ENCODE results near the gene IQSEC1. TPM values are rescaled to one million over a fixed set of nuclear protein-coding genes. Genes with fewer than 3 reads are reported as not detected.

Gene IQSEC1
- total and polyA plus RNA-seq, 9 of the 15 experiments (the other 6 are each of a cell fraction or from before 2014, with no cell fraction given): 0.56 to 39.0 (median 6.8) TPM

DNA sequence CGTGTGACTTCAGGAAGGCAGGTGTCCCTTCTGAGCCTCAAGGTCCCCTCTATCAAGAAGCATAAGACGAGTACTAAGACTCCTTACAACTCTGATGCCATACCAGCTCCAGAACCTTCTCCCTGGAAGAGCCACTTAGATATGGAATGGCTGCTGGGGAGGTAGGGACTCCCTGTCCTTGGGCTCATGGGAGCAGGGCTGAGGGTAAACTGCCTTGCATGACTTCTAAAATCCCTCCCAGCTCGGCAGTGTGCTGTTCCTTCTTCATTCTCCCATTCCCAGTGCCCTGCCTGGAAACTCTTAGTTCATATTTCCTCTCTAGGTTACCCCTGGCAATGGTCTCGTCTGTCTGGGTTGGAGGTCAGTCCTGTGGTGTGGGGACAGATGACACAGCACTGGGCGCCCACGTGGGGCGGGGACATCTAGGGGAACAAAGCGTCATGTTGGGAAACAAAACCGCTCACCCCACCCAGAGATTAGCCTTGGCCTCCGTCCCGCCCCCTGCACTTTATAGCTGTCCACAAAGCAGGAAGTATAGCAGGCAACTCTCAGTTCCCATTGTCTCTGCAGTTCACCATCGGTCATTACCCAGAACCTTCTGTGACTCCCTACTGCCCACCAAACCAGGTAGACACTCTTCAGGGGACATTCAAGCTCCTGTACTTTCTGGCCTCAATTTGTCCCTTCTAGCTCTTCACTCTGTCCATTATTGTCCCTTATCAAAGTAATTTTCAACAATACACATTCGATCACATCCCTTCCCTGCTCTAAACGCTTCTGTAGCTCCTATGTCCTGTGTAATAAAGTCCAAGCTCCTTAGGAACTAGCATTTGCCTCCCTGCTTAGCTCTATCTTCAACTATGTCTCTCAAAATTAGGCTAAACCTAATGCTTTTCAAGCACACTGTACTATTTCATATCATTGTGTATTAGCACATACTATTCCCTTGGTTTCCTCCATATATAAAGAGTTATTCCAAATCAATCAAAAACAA is 73.8 kb downstream of the IQSEC1 start (continued):
- no peak for TF ChIP-seq HMGN3 (IDR thresholded peaks at IDR 0.05; ENCODE audit: borderline replicate concordance, extremely low read depth, insufficient read length, low read depth, low read length)
- TF ChIP-seq HOXB6 (CRISPR knock-in tag; IDR thresholded peaks at IDR 0.05; ENCODE audit: borderline replicate concordance): 0 out of 2 replicates have a peak, but pooled peaks have one; percentile 63
- TF ChIP-seq CHD1 (IDR thresholded peaks at IDR 0.05; ENCODE audit: low read length): no peak
- no peak for TF ChIP-seq RAD21 (CRISPR knock-in tag; conservative IDR thresholded peaks at IDR 0.05 in 1 of 2, IDR thresholded peaks at IDR 0.05 in 1 of 2)
- TF ChIP-seq NEUROD1 (IDR thresholded peaks at IDR 0.05; ENCODE audit: borderline replicate concordance, low read depth, low read length, partially characterized antibody): peak; percentile 65
- TF ChIP-seq, protein P1, sequence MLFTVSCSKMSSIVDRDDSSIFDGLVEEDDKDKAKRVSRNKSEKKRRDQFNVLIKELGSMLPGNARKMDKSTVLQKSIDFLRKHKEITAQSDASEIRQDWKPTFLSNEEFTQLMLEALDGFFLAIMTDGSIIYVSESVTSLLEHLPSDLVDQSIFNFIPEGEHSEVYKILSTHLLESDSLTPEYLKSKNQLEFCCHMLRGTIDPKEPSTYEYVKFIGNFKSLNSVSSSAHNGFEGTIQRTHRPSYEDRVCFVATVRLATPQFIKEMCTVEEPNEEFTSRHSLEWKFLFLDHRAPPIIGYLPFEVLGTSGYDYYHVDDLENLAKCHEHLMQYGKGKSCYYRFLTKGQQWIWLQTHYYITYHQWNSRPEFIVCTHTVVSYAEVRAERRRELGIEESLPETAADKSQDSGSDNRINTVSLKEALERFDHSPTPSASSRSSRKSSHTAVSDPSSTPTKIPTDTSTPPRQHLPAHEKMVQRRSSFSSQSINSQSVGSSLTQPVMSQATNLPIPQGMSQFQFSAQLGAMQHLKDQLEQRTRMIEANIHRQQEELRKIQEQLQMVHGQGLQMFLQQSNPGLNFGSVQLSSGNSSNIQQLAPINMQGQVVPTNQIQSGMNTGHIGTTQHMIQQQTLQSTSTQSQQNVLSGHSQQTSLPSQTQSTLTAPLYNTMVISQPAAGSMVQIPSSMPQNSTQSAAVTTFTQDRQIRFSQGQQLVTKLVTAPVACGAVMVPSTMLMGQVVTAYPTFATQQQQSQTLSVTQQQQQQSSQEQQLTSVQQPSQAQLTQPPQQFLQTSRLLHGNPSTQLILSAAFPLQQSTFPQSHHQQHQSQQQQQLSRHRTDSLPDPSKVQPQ (CRISPR knock-in tag; IDR thresholded peaks at IDR 0.05; ENCODE audit: borderline replicate concordance): no peak
- peak; percentile 84 for TF ChIP-seq ASH1L (IDR thresholded peaks at IDR 0.05; ENCODE audit: borderline replicate concordance, low read depth, partially characterized antibody)
- no peak for TF ChIP-seq ZNF668 (CRISPR knock-in tag; IDR thresholded peaks at IDR 0.05)
- TF ChIP-seq, protein P2, sequence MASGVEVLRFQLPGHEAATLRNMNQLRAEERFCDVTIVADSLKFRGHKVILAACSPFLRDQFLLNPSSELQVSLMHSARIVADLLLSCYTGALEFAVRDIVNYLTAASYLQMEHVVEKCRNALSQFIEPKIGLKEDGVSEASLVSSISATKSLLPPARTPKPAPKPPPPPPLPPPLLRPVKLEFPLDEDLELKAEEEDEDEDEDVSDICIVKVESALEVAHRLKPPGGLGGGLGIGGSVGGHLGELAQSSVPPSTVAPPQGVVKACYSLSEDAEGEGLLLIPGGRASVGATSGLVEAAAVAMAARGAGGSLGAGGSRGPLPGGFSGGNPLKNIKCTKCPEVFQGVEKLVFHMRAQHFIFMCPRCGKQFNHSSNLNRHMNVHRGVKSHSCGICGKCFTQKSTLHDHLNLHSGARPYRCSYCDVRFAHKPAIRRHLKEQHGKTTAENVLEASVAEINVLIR (CRISPR knock-in tag; IDR thresholded peaks at IDR 0.05): 0 out of 2 replicates have a peak, but pooled peaks have one; percentile 41
- peak; percentile 24; the same call in 1 of the 2 replicates for TF ChIP-seq NFE2L1 (tag; IDR thresholded peaks at IDR 0.05; ENCODE audit: borderline replicate concordance, low read depth)
- TF ChIP-seq EP300 (IDR thresholded peaks at IDR 0.05; ENCODE audit: low read length): peak; percentile 81
- TF ChIP-seq KDM5B (IDR thresholded peaks at IDR 0.05; ENCODE audit: insufficient replicate concordance, low read depth, low read length): peak; percentile 55
- peak; percentile 59 for TF ChIP-seq TBP (optimal IDR thresholded peaks at IDR 0.05; ENCODE audit: low read depth, low read length)
- no peak; the same call in 1 of the 2 replicates for TF ChIP-seq ZNF134 (CRISPR knock-in tag; conservative IDR thresholded peaks at IDR 0.05)
- TF ChIP-seq, protein P3, sequence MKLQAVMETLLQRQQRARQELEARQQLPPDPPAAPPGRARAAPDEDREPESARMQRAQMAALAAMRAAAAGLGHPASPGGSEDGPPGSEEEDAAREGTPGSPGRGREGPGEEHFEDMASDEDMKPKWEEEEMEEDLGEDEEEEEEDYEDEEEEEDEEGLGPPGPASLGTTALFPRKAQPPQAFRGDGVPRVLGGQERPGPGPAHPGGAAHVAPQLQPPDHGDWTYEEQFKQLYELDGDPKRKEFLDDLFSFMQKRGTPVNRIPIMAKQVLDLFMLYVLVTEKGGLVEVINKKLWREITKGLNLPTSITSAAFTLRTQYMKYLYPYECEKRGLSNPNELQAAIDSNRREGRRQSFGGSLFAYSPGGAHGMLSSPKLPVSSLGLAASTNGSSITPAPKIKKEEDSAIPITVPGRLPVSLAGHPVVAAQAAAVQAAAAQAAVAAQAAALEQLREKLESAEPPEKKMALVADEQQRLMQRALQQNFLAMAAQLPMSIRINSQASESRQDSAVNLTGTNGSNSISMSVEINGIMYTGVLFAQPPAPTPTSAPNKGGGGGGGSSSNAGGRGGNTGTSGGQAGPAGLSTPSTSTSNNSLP (IDR thresholded peaks at IDR 0.05; ENCODE audit: borderline replicate concordance, low read depth, low read length): 0 out of 2 replicates have a peak, but pooled peaks have one; percentile 29
- no peak for TF ChIP-seq U2AF1 (optimal IDR thresholded peaks at IDR 0.05; ENCODE audit: low read depth, low read length)
